ENCODE measurements around the gene USP3. TPM values are rescaled to one million over a fixed set of nuclear protein-coding genes. Genes with fewer than 3 reads are reported as not detected.

USP3 gene
- total and polyA plus RNA-seq, 2 experiments from 2014 or later: 20.2 to 26.0 TPM

GRCh38 chr15:63460210-63461155 lies 43.9 kb upstream of the USP3 start:
- no peak for DNase-seq (ENCODE audit: low read depth in 1 of 2, low spot score in 1 of 2)
- Histone ChIP-seq H3K27ac (no peak overlapping the region), H3K36me3 (no peaks in the 10 kb centered on the region), H3K4me3 (no peak overlapping the region), H3K4me1 (ENCODE audit: low read depth) (no peaks in the 10 kb centered on the region), H3K9me3 (ENCODE audit: low read depth) (no peaks in the 10 kb centered on the region), H3K27me3 (no peaks in the 10 kb centered on the region)
- TF ChIP-seq, protein P1, sequence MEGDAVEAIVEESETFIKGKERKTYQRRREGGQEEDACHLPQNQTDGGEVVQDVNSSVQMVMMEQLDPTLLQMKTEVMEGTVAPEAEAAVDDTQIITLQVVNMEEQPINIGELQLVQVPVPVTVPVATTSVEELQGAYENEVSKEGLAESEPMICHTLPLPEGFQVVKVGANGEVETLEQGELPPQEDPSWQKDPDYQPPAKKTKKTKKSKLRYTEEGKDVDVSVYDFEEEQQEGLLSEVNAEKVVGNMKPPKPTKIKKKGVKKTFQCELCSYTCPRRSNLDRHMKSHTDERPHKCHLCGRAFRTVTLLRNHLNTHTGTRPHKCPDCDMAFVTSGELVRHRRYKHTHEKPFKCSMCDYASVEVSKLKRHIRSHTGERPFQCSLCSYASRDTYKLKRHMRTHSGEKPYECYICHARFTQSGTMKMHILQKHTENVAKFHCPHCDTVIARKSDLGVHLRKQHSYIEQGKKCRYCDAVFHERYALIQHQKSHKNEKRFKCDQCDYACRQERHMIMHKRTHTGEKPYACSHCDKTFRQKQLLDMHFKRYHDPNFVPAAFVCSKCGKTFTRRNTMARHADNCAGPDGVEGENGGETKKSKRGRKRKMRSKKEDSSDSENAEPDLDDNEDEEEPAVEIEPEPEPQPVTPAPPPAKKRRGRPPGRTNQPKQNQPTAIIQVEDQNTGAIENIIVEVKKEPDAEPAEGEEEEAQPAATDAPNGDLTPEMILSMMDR (IDR thresholded peaks at IDR 0.05; ENCODE audit: low read depth, low read length): no peak

DNA sequence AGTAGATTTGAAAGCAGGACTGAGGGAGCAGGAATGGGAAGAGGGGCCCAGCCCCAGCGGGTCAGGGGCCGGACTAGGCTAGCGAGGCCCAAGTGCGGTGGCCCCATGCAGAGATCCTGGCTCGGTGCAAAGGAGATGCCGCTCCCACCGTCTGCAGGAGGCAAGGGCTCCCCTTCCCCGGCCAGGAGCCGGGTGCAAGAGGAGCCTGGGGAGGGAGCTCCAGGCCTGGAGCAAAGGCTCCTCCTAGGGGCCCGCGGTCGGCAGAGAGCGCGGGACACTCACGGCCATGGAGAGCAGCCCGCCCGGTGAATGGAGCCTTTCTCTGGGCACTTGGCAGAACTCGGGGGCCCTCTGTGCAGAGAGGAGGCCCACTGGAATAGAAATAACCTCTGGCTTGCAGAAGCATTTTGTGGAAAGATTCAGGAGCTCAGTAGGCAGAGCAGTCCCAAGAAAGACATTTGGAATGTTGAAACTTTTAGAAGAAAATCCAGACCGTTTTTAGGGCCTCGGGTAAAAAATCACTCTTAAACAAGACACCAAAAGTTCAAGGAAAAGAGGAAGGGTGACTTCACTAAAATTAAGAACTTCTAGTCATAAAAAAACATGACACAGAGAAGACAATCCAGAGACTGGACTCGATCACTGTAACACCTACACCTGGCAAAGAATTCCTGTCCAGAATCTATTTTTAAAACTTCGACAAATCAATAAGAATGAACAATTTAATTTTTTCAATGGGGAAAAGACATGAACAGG lies 43.0 kb upstream of the USP3 start:
- Histone ChIP-seq H3K36me3 (no peaks in the 10 kb centered on the region), H3K4me1 (ENCODE audit: low read depth) (no peaks in the 10 kb centered on the region), H3K9me3 (ENCODE audit: low read depth) (no peaks in the 10 kb centered on the region), H3K27me3 (no peaks in the 10 kb centered on the region), H3K4me3 (no peak overlapping the region), H3K27ac (no peak overlapping the region)
- peak; percentile 31 to 51 for DNase-seq (ENCODE audit: low read depth in 1 of 2, low spot score in 1 of 2)
- TF ChIP-seq, protein P1 (IDR thresholded peaks at IDR 0.05; ENCODE audit: low read depth, low read length): peak; percentile 28

GRCh38 chr15:63462088-63462487 lies 42.3 kb upstream of the USP3 start:
- DNase-seq (ENCODE audit: low read depth in 1 of 2, low spot score in 1 of 2): peak in 1 of 2 donors; percentile 68
- TF ChIP-seq, protein P1 (IDR thresholded peaks at IDR 0.05; ENCODE audit: low read depth, low read length): no peak
- Histone ChIP-seq H3K9me3 (ENCODE audit: low read depth) (no peaks in the 10 kb centered on the region), H3K27ac (no peak overlapping the region), H3K4me3 (no peak overlapping the region), H3K36me3 (no peaks in the 10 kb centered on the region), H3K27me3 (no peaks in the 10 kb centered on the region), H3K4me1 (ENCODE audit: low read depth) (no peaks in the 10 kb centered on the region)

- TF ChIP-seq, protein P1 (IDR thresholded peaks at IDR 0.05; ENCODE audit: low read depth, low read length): no peak
- H3K4me1 ChIP-seq (ENCODE audit: low read depth): no peaks in the 10 kb centered on the region
- no peak overlapping the region for H3K27ac ChIP-seq
- no peaks in the 10 kb centered on the region for H3K27me3 ChIP-seq
- H3K36me3 ChIP-seq: no peaks in the 10 kb centered on the region
- DNase-seq (ENCODE audit: low read depth in 1 of 2, low spot score in 1 of 2): no peak
- H3K4me3 ChIP-seq: no peak overlapping the region
- H3K9me3 ChIP-seq (ENCODE audit: low read depth): no peaks in the 10 kb centered on the region
Observed at GRCh38 chr15:63463036-63463435, 41.4 kb upstream of the USP3 start.

- H3K36me3 ChIP-seq: no peaks in the 10 kb centered on the region
- no peak overlapping the region for H3K4me3 ChIP-seq
- H3K4me1 ChIP-seq (ENCODE audit: low read depth): no peaks in the 10 kb centered on the region
- TF ChIP-seq, protein P1 (IDR thresholded peaks at IDR 0.05; ENCODE audit: low read depth, low read length): no peak
- H3K27ac ChIP-seq: no peak overlapping the region
- no peaks in the 10 kb centered on the region for H3K9me3 ChIP-seq (ENCODE audit: low read depth)
- no peak for DNase-seq (ENCODE audit: low read depth in 1 of 2, low spot score in 1 of 2)
- no peaks in the 10 kb centered on the region for H3K27me3 ChIP-seq
Observed at GRCh38 chr15:63463793-63464192, 40.6 kb upstream of the USP3 start.

Measured in cardiac muscle cell (in vitro differentiated cells and primary cell).